Calu3 (cell line): Measurements from ENCODE around the gene KCNQ4. TPM values are rescaled to one million over a fixed set of nuclear protein-coding genes. Genes with fewer than 3 reads are reported as not detected.

ENCODE experiments used
- BruUV-seq: library from RNA; stranded (reverse); fragments of 400-500 nt; replicated peaks from 2 replicates; lab custom pipeline; 2021; lab: Mats Ljungman, UMichigan
- CTCF ChIA-PET: fragments of 300-600 bp; sonication (Branson Sonifier 250); formaldehyde crosslinking; loops from one replicate; lab custom pipeline; 2022; ENCODE audit warnings: antibody characterized with exemption; lab: Charles Lee
- DNase-seq: peaks from one replicate; pipeline ENCODE4 v3.0.0; 2022
- H3K27ac Mint-ChIP-seq: one replicate; pipeline ENCODE4 v1.8.0; 2022; ENCODE audit warnings: mixed read lengths; ENCODE audit not compliant: unreplicated experiment
- H3K27me3 Mint-ChIP-seq: one replicate; pipeline ENCODE4 v1.8.0; 2022; ENCODE audit warnings: mixed read lengths; ENCODE audit not compliant: unreplicated experiment
- H3K36me3 Mint-ChIP-seq: one replicate; pipeline ENCODE4 v1.8.0; 2022; ENCODE audit warnings: mild to moderate bottlenecking, moderate library complexity, mixed read lengths; ENCODE audit not compliant: insufficient read depth, unreplicated experiment
- H3K4me1 Mint-ChIP-seq: one replicate; pipeline ENCODE4 v1.8.0; 2022; ENCODE audit warnings: mild to moderate bottlenecking, low read depth, mixed read lengths; ENCODE audit not compliant: unreplicated experiment
- H3K4me3 Mint-ChIP-seq: one replicate; pipeline ENCODE4 v1.8.0; 2022; ENCODE audit warnings: mild to moderate bottlenecking, low read depth, moderate library complexity, mixed read lengths; ENCODE audit not compliant: unreplicated experiment
- H3K9me3 Mint-ChIP-seq: one replicate; pipeline ENCODE4 v1.8.0; 2022; ENCODE audit warnings: low read depth, mixed read lengths; ENCODE audit not compliant: unreplicated experiment
- CTCF ChIP-seq: fragments of 200-600 bp; IDR thresholded peaks from one replicate; pipeline ENCODE4 v1.8.0; 2022; ENCODE audit warnings: antibody characterized with exemption; ENCODE audit not compliant: unreplicated experiment
- intact Hi-C: fragments of 100-400 bp; cut with micrococcal nuclease; formaldehyde crosslinking; loops from one replicate; pipeline ENCODE4 v1.10.0; 2022; ENCODE audit not compliant: unreplicated experiment
- total RNA-seq: library from RNA; stranded (reverse); gene quantifications from 2 replicates; pipeline ENCODE4 v1.2.3, GENCODE V29; 2022

Gene KCNQ4
- total RNA-seq, 1 experiment from 2014 or later = 0.92 TPM

DNA sequence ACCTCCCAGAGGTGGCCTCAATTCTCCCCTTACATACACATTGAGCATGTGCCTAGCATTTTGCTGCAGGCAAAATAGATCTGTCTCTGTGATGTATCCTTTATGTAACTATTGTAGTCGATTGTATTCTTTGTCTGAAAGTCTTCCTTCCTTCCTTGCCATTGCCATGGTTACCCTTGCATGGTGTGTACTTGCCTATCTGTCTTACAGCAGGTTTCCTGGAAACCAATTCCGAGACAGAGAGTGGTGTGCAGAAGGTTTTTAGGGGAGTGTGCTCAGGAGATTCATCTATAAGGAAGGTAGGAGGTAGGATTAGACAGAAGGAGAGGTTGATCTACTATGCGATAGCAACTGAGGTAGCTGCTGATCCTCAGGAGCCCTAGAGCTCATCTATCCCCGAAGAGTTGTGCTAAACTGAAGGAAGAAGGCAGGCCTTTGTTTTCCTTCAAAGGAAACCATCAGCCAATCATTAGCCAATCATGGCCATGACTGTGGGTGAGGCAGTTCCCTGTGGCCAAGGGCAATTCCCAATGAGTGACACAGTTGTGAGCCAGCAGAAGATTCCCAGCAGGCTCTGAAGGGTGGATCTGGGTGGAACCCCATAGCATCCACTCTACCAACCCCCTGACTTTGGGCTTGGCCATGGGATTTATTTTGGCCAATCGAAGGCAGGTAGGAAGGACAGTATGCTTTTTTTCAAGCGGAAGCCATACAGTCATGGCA is 63.6 kb downstream of the KCNQ4 start:
- CTCF ChIA-PET = interaction anchor here (4.7 kb wide), 1 partner anchor 107 kb away, joined by 37 read pairs; no protein-coding TSS in a partner anchor
- Mint-ChIP-seq H3K4me3 (no peak overlapping the region), H3K4me1 (peaks cover 19% of the 10 kb centered on the region), H3K36me3 (peaks cover 3% of the 10 kb centered on the region), H3K27me3 (peaks cover 16% of the 10 kb centered on the region), H3K27ac (no peak overlapping the region), H3K9me3 (no peaks in the 10 kb centered on the region)
- intact Hi-C loops = loop anchor here (10.0 kb wide), 1 partner anchor 72 kb away; no protein-coding TSS in a partner anchor
- TF ChIP-seq CTCF = no peak
- no TSS peak for BruUV-seq
- DNase-seq = no peak

DNA sequence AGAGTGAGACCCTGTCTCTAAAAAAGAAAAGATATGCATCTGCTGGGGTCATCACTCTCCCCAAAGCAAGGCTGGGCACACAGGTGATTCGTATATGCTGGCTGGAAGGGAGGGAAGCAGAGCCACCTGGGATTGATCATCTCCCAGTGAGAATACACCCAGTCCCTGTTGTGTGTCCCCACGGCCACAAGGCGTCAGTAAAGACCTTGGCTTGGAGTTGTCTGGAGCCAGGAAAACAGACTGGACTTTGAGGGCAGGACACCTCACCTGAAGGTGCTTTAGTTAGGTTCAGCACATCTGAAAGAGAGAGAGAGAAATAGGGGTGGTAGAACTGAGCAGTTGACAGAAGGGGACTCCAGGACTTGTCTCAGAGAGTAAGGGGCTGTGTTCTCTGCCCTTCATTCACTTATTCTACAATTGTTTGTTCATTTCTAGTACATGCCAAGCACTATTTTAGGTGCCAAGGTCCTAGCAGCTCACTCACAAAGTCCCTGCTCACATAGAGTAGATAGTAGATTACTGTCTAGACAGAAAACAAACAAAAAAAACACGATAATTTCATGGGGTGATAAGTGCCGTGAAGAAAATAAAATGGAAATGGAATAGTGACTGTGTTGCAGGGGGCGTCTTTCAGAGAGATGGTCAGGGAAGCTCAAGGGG is 65.1 kb downstream of the KCNQ4 start:
- peaks cover 3% of the 10 kb centered on the region for H3K36me3 Mint-ChIP-seq
- H3K4me3 Mint-ChIP-seq = no peak overlapping the region
- CTCF ChIA-PET = interaction anchor here (0.8 to 4.7 kb wide), 7 partner anchors 14 to 155 kb away, joined by 3 to 37 read pairs (median 9); partner anchors contain the start of gene CITED4
- peak; percentile 83 for DNase-seq
- intact Hi-C loops = loop anchor here (1.0 to 10.0 kb wide), 3 partner anchors 74 to 155 kb away; no protein-coding TSS in a partner anchor
- no TSS peak for BruUV-seq
- peaks cover 19% of the 10 kb centered on the region for H3K4me1 Mint-ChIP-seq
- H3K27ac Mint-ChIP-seq = no peak overlapping the region
- H3K27me3 Mint-ChIP-seq = peaks cover 1% of the 10 kb centered on the region
- H3K9me3 Mint-ChIP-seq = no peaks in the 10 kb centered on the region
- peak; percentile 84 for TF ChIP-seq CTCF

- H3K27me3 Mint-ChIP-seq = no peaks in the 10 kb centered on the region
- CTCF ChIA-PET = interaction anchor here (1.0 to 4.7 kb wide), 7 partner anchors 12 to 154 kb away, joined by 3 to 37 read pairs (median 9); partner anchors contain the start of gene CITED4
- H3K36me3 Mint-ChIP-seq = peaks cover 3% of the 10 kb centered on the region
- peak; percentile 88 for TF ChIP-seq CTCF
- DNase-seq = peak; percentile 78
- peaks cover 19% of the 10 kb centered on the region for H3K4me1 Mint-ChIP-seq
- intact Hi-C loops = loop anchor here (10.0 kb wide), 1 partner anchor 75 kb away; no protein-coding TSS in a partner anchor
- H3K4me3 Mint-ChIP-seq = no peak overlapping the region
- no peak overlapping the region for H3K27ac Mint-ChIP-seq
- H3K9me3 Mint-ChIP-seq = no peaks in the 10 kb centered on the region
- no TSS peak for BruUV-seq
Observed at GRCh38 chr1:40849801-40850592, 66.4 kb downstream of the KCNQ4 start.

DNA sequence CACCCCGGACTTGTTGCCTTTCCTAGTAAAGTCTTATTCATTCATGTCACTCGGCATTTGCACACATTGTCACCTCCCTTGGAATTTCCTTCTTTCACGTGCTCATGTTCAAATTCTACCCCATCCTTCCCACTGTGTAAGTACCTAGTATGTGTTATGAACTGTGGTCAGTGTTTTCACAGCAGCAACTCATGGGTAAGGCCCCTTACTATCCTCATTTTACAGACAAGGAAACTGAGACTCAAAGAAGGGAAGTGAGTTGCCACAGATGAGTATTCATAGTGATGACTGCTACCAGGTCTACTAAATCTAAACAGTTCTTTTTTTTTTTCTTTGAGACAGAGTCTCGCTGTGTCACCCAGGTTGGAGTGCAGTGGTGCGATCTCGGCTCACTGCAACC is 68.1 kb downstream of the KCNQ4 start:
- Mint-ChIP-seq H3K27me3 (no peaks in the 10 kb centered on the region), H3K4me1 (peaks cover 19% of the 10 kb centered on the region), H3K9me3 (no peaks in the 10 kb centered on the region), H3K36me3 (peaks cover 3% of the 10 kb centered on the region), H3K4me3 (no peak overlapping the region), H3K27ac (no peak overlapping the region)
- no peak for TF ChIP-seq CTCF
- no peak for DNase-seq
- intact Hi-C loops = no loop called here
- no TSS peak for BruUV-seq
- CTCF ChIA-PET = no interaction called here
